SK-N-SH (cell line): ENCODE measurements around the gene TMEM200B. TPM values are rescaled to one million over a fixed set of nuclear protein-coding genes. Genes with fewer than 3 reads are reported as not detected.

Experiments used
- CTCF ChIA-PET: fragments of 300-600, 350-600 bp; formaldehyde crosslinking; extraction: SDS; loops from one replicate; lab custom pipeline; 2021; lab: Yijun Ruan, JAX
- POLR2A ChIA-PET: fragments of 350-600 bp; sonication (Branson Sonifier 250); formaldehyde crosslinking; extraction: SDS; loops from one replicate; lab custom pipeline; 2020; ENCODE audit warnings: antibody characterized with exemption, inconsistent platforms; lab: Yijun Ruan, JAX
- DNase-seq: peaks from one replicate; pipeline ENCODE4 v3.0.0; 2012
- H2AFZ ChIP-seq: fragments of 200-600 bp; sonication (generic); 2 replicates; pipeline ENCODE4 v1.8.1; 2016; ENCODE audit warnings: antibody characterized with exemption, mild to moderate bottlenecking, low read depth
- H3F3A ChIP-seq: fragments of 200-600 bp; sonication (generic); replicated peaks from 2 replicates; pipeline ENCODE3; 2016; ENCODE audit warnings: antibody characterized with exemption, mild to moderate bottlenecking; ENCODE audit not compliant: insufficient read depth
- H3K27ac ChIP-seq, 2 experiments: fragments of 200-500 bp in 1 of 2; fragments of 200-600 bp in 1 of 2; sonication (Bioruptor generic) in 1 of 2; sonication (generic), shearing (Covaris generic) in 1 of 2; 2 replicates each; pipeline versions ENCODE4 v1.5.1 to v1.6.1; 2014 to 2016; ENCODE audit warnings: low read depth in 2 of 2, inconsistent platforms in 1 of 2, low read length in 1 of 2, mild to moderate bottlenecking in 1 of 2, mixed read lengths in 1 of 2
- H3K27me3 ChIP-seq: fragments of 200-600 bp; sonication (generic), shearing (Covaris generic); 2 replicates; pipeline ENCODE4 v1.6.1; 2016; ENCODE audit warnings: mixed run types; ENCODE audit not compliant: insufficient read depth
- H3K36me3 ChIP-seq, 2 experiments: fragments of 200-500 bp in 1 of 2; fragments of 200-600 bp in 1 of 2; sonication (Bioruptor generic) in 1 of 2; sonication (generic) in 1 of 2; replicated peaks in 1 of 2; 2 replicates each; pipeline versions ENCODE3 to v1.5.1; 2014 to 2016; ENCODE audit warnings: low read length in 1 of 2, mild to moderate bottlenecking in 1 of 2; ENCODE audit not compliant: insufficient read depth in 2 of 2, control insufficient read depth in 1 of 2
- H3K4me1 ChIP-seq, 2 experiments: fragments of 200-500 bp in 1 of 2; fragments of 200-600 bp in 1 of 2; sonication (Bioruptor generic) in 1 of 2; sonication (generic), shearing (Covaris generic) in 1 of 2; 2 replicates each; pipeline versions ENCODE4 v1.5.1 to v1.6.1; 2014 to 2016; ENCODE audit warnings: low read depth in 1 of 2, low read length in 1 of 2, mixed run types in 1 of 2; ENCODE audit not compliant: insufficient read depth in 2 of 2, control insufficient read depth in 1 of 2
- H3K4me2 ChIP-seq: fragments of 200-600 bp; sonication (generic), shearing (Covaris generic); 2 replicates; pipeline ENCODE4 v1.6.1; 2017; ENCODE audit warnings: mixed run types
- H3K4me3 ChIP-seq, 2 experiments: fragments of 200-500 bp in 1 of 2; fragments of 200-600 bp in 1 of 2; sonication (Bioruptor generic) in 1 of 2; sonication (generic), shearing (Covaris generic) in 1 of 2; 2 replicates each; pipeline versions ENCODE4 v1.5.1 to v1.8.1; 2014 to 2016; ENCODE audit warnings: low read depth in 2 of 2, inconsistent platforms in 1 of 2, low read length in 1 of 2, mild to moderate bottlenecking in 1 of 2, mixed read lengths in 1 of 2, moderate library complexity in 1 of 2
- H3K79me2 ChIP-seq: fragments of 200-600 bp; sonication (generic); 2 replicates; pipeline ENCODE4 v1.8.1; 2017; ENCODE audit warnings: mild to moderate bottlenecking; ENCODE audit not compliant: insufficient read depth
- H3K9ac ChIP-seq: fragments of 200-600 bp; sonication (generic); 2 replicates; pipeline ENCODE4 v1.6.1; 2017; ENCODE audit warnings: mixed run types
- H3K9me2 ChIP-seq: fragments of 200-600 bp; sonication (generic); 2 replicates; pipeline ENCODE4 v1.6.1; 2017; ENCODE audit warnings: mixed run types
- H3K9me3 ChIP-seq: fragments of 200-600 bp; sonication (generic); 2 replicates; pipeline ENCODE4 v1.6.1; 2017; ENCODE audit warnings: mixed run types, mild to moderate bottlenecking, moderate library complexity
- H4K20me1 ChIP-seq: fragments of 200-600 bp; sonication (generic); 2 replicates; pipeline ENCODE4 v1.6.1; 2017; ENCODE audit warnings: mild to moderate bottlenecking, mixed run types; ENCODE audit not compliant: insufficient read depth
- CHD2 ChIP-seq: fragments of 150-350 bp; IDR thresholded peaks from 2 replicates; pipeline ENCODE4 v1.6.1; 2018; ENCODE audit warnings: low read length; ENCODE audit not compliant: partially characterized antibody
- CTCF ChIP-seq: fragments of 200-600 bp; sonication (generic); IDR thresholded peaks from 2 replicates; pipeline ENCODE4 v1.6.1; 2017; ENCODE audit warnings: antibody characterized with exemption, mild to moderate bottlenecking, moderate library complexity
- ELF1 ChIP-seq: IDR thresholded peaks from 2 replicates; pipeline ENCODE4 v1.4.0; 2012
- EP300 ChIP-seq, 2 experiments: IDR thresholded peaks; 2 replicates each; pipeline versions ENCODE4 v1.4.0 to v1.6.1; 2012; ENCODE audit warnings: borderline replicate concordance in 1 of 2, low read depth in 1 of 2, low read length in 1 of 2
- EZH2phosphoT487 ChIP-seq: fragments of 200-600 bp; sonication (generic); IDR thresholded peaks from 2 replicates; pipeline ENCODE4 v1.6.1; 2017; ENCODE audit warnings: low read depth, mixed run types, mild to moderate bottlenecking, antibody characterized with exemption, moderate library complexity, borderline replicate concordance
- FOXJ3 ChIP-seq: sonication (generic); formaldehyde crosslinking; IDR thresholded peaks from 2 replicates; pipeline ENCODE4 v1.5.1; 2020; ENCODE audit warnings: mild to moderate bottlenecking, missing genetic modification reagents
- GABPA ChIP-seq: IDR thresholded peaks from 2 replicates; pipeline ENCODE4 v1.4.0; 2012; ENCODE audit warnings: low read depth, mild to moderate bottlenecking
- GATA2 ChIP-seq: sonication (generic); formaldehyde crosslinking; IDR thresholded peaks from 2 replicates; pipeline ENCODE4 v1.5.0; 2020; ENCODE audit warnings: mild to moderate bottlenecking, missing genetic modification reagents
- JUND ChIP-seq: IDR thresholded peaks from 2 replicates; pipeline ENCODE4 v1.4.0; 2012
- MEF2A ChIP-seq: IDR thresholded peaks from 2 replicates; pipeline ENCODE4 v1.4.0; 2012; ENCODE audit warnings: low read depth, borderline replicate concordance
- MXI1 ChIP-seq: IDR thresholded peaks from 2 replicates; pipeline ENCODE4 v1.6.1; 2012; ENCODE audit warnings: mild to moderate bottlenecking, low read depth, low read length, improper control_type of control experiment
- NRF1 ChIP-seq: IDR thresholded peaks from 2 replicates; pipeline ENCODE4 v1.6.1; 2012; ENCODE audit warnings: low read depth, mild to moderate bottlenecking, low read length
- RAD21 ChIP-seq: IDR thresholded peaks from 2 replicates; pipeline ENCODE4 v1.6.1; 2012; ENCODE audit warnings: mild to moderate bottlenecking, low read length
- RCOR1 ChIP-seq: fragments of 150-350 bp; IDR thresholded peaks from 2 replicates; pipeline ENCODE4 v1.6.1; 2017; ENCODE audit warnings: antibody characterized with exemption, low read length
- REST ChIP-seq: IDR thresholded peaks from 2 replicates; pipeline ENCODE4 v1.6.1; 2012; ENCODE audit warnings: mild to moderate bottlenecking, low read depth, low read length, moderate library complexity
- RFX5 ChIP-seq: IDR thresholded peaks from 2 replicates; pipeline ENCODE4 v1.6.1; 2012; ENCODE audit warnings: mild to moderate bottlenecking, improper control_type of control experiment, low read length
- RXRA ChIP-seq: IDR thresholded peaks from 2 replicates; pipeline ENCODE4 v1.4.0; 2012; ENCODE audit warnings: low read depth, mild to moderate bottlenecking, borderline replicate concordance
- SMC3 ChIP-seq: IDR thresholded peaks from 2 replicates; pipeline ENCODE4 v1.6.1; 2012; ENCODE audit warnings: low read depth, low read length, improper control_type of control experiment
- TCF12 ChIP-seq: IDR thresholded peaks from 2 replicates; pipeline ENCODE4 v1.4.0; 2012
- YY1 ChIP-seq: IDR thresholded peaks from 2 replicates; pipeline ENCODE4 v1.4.0; 2012; ENCODE audit warnings: low read depth, mild to moderate bottlenecking
- WGBS: methylation state at CpG from one replicate; pipeline ENCODE4 v1.1.6; 2017; ENCODE audit warnings: low lambda C conversion rate; 5-methylcytosine and 5-hydroxymethylcytosine counted together
- polyA plus RNA-seq, 3 experiments: library from polyadenylated mRNA; depleted of rRNA; stranded (reverse); fragments of >200 nt; gene quantifications; 2 replicates each; pipeline ENCODE4 v1.2.3, GENCODE V29; 2012

The TMEM200B gene
- polyA plus RNA-seq, 1 of the 3 experiments (the other 2 are of a cell fraction) = 1.5 TPM

- ChIA-PET POLR2A (interaction anchor here (1.1 kb wide), 2 partner anchors 10 to 27 kb away, joined by 3 to 4 read pairs; partner anchors contain the start of gene SRSF4), CTCF (interaction anchor here (0.7 to 3.7 kb wide), 4 partner anchors 10 to 289 kb away, joined by 3 to 24 read pairs (median 4); partner anchors contain the start of gene SRSF4)
- Histone ChIP-seq H3K36me3 (peaks cover 24 to 27% of the 10 kb centered on the region in 2 experiments), H3K9me2 (no peaks in the 10 kb centered on the region), H3K27me3 (no peaks in the 10 kb centered on the region), H3K9ac (no peak overlapping the region), H3F3A (peaks cover 4% of the 10 kb centered on the region), H3K27ac (no peak overlapping the region), H3K4me3 (no peak overlapping the region), H3K79me2 (peaks cover 100% of the 10 kb centered on the region), H3K9me3 (no peaks in the 10 kb centered on the region), H3K4me2 (no peak overlapping the region), H4K20me1 (peaks cover 93% of the 10 kb centered on the region), H2AFZ (no peak overlapping the region), H3K4me1 (peaks cover 3 to 19% of the 10 kb centered on the region in 2 experiments; a peak in 3 of 4 replicates)
- 61% methylated on average over 3 of the region's 3 CpGs for WGBS
- DNase-seq = no peak
- TF ChIP-seq MXI1 (no peak), FOXJ3 (CRISPR knock-in tag) (no peak), ELF1 (no peak), EP300 (IDR thresholded peaks at IDR 0.05; ENCODE audit: borderline replicate concordance in 1 of 2, low read depth in 1 of 2, low read length in 1 of 2) (no peak), TCF12 (no peak), CHD2 (no peak), RCOR1 (no peak), GABPA (no peak), JUND (no peak), RXRA (no peak), SMC3 (no peak), MEF2A (no peak), RFX5 (no peak), EZH2phosphoT487 (no peak), NRF1 (no peak), REST (no peak), YY1 (no peak), RAD21 (no peak), CTCF (no peak), GATA2 (CRISPR knock-in tag) (no peak)
Measured at GRCh38 chr1:29171089-29171488, 47.4 kb upstream of the TMEM200B start.
